Upper lobe of left lung (tissue), 6 donors: ENCODE measurements around the gene KRT3. TPM values are rescaled to one million over a fixed set of nuclear protein-coding genes. Genes with fewer than 3 reads are reported as not detected.

Experiments
- ATAC-seq, 2 donors: fragments of 200-7000 bp; cut with Tn5 transposase; one replicate each; pipeline ENCODE4 v1.9.1; 2022; ENCODE audit warnings: mild to moderate bottlenecking in 2 of 2, moderate library complexity in 2 of 2; ENCODE audit not compliant: low FRiP score in 2 of 2
- DNase-seq, 2 donors: peaks; one replicate each; pipeline ENCODE4 v3.0.0-alpha.2; 2019 to 2020
- H3K27ac ChIP-seq, 4 donors: fragments of 200-600 bp; sonication (generic); one replicate each; pipeline ENCODE4 v1.5.1; 2016 to 2019
- H3K27me3 ChIP-seq, 4 donors: fragments of 200-600 bp; sonication (generic); one replicate each; pipeline ENCODE4 v1.5.1; 2017 to 2019
- H3K36me3 ChIP-seq, 4 donors: fragments of 200-600 bp; sonication (generic); one replicate each; pipeline ENCODE4 v1.5.1; 2016 to 2019
- H3K4me1 ChIP-seq, 4 donors: fragments of 200-600 bp; sonication (generic); one replicate each; pipeline ENCODE4 v1.5.1; 2018 to 2019
- H3K4me3 ChIP-seq, 4 donors: fragments of 200-600 bp; sonication (generic); one replicate each; pipeline ENCODE4 v1.5.1; 2017 to 2019; ENCODE audit warnings: mild to moderate bottlenecking in 2 of 4, moderate library complexity in 1 of 4
- H3K9me3 ChIP-seq, 4 donors: fragments of 200-600 bp; sonication (generic); one replicate each; pipeline ENCODE4 v1.5.1; 2018 to 2019
- EP300 ChIP-seq, 4 donors: sonication (generic); formaldehyde crosslinking; IDR thresholded peaks; one replicate each; pipeline ENCODE4 v1.5.1; 2017; ENCODE audit warnings: antibody characterized with exemption in 4 of 4, control low read depth in 2 of 4
- POLR2A ChIP-seq, 4 donors: fragments of 450-650 bp; IDR thresholded peaks; one replicate each; pipeline ENCODE4 v1.5.1; 2016 to 2017; ENCODE audit warnings: antibody characterized with exemption in 4 of 4, mild to moderate bottlenecking in 2 of 4
- POLR2AphosphoS5 ChIP-seq, 2 donors: sonication (generic); formaldehyde crosslinking; IDR thresholded peaks; one replicate each; pipeline ENCODE4 v1.5.1; 2017; ENCODE audit warnings: antibody characterized with exemption in 2 of 2
- WGBS, 2 donors: methylation state at CpG; one replicate each; pipeline ENCODE4 v1.1.5; 2017 to 2018; 5-methylcytosine and 5-hydroxymethylcytosine counted together
- total RNA-seq, 6 donors: library from RNA; depleted of rRNA in 4 of 6; stranded (reverse); fragments of >200 nt in 4 of 6; gene quantifications; one replicate each; pipeline versions ENCODE4 v1.1.0 to v1.2.1, GENCODE V29; 2016 to 2021
- TF ChIP-seq, protein P1 (sequence below), 6 experiments: fragments of 450-650 bp in 4 of 6; fragments of 200-600 bp in 2 of 6; sonication (generic) in 2 of 6; IDR thresholded peaks; one replicate each; pipeline ENCODE4 v1.5.1; 2016 to 2019; ENCODE audit warnings: antibody characterized with exemption in 6 of 6
- donor health status: DM: no; HTN: no; CAD: no; lungs with moderate emphysema.
- donor health status: DM: no; HTN: yes; CAD: no; lungs with severe emphysema.

The KRT3 gene
- total RNA-seq, 6 donors from 2014 or later: not detected

DNA sequence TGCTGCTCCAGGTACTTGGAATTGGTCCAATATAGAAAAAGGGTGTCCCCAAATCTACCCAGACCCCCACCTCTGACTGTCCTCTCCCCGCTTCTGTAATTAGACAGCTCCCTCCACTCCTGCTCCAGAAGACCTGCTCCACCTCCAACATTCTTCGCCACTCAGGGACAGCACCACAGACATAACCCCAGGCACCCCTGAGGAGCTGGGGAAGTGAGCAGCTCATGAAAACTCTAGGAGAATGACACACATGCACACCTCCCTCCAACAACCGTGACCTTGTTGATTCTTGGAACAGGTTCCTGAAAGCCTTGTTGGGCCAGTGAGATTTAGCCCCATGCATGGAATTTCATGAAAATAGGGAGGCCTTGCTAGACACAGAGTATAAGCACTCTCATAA is 9.8 kb upstream of the KRT3 start:
- TF ChIP-seq, protein P1, sequence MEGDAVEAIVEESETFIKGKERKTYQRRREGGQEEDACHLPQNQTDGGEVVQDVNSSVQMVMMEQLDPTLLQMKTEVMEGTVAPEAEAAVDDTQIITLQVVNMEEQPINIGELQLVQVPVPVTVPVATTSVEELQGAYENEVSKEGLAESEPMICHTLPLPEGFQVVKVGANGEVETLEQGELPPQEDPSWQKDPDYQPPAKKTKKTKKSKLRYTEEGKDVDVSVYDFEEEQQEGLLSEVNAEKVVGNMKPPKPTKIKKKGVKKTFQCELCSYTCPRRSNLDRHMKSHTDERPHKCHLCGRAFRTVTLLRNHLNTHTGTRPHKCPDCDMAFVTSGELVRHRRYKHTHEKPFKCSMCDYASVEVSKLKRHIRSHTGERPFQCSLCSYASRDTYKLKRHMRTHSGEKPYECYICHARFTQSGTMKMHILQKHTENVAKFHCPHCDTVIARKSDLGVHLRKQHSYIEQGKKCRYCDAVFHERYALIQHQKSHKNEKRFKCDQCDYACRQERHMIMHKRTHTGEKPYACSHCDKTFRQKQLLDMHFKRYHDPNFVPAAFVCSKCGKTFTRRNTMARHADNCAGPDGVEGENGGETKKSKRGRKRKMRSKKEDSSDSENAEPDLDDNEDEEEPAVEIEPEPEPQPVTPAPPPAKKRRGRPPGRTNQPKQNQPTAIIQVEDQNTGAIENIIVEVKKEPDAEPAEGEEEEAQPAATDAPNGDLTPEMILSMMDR (IDR thresholded peaks at IDR 0.05): no peak
- TF ChIP-seq POLR2AphosphoS5 (IDR thresholded peaks at IDR 0.05) (no peak), POLR2A (IDR thresholded peaks at IDR 0.05) (no peak), EP300 (IDR thresholded peaks at IDR 0.05) (no peak)
- H3K9me3 ChIP-seq: no peaks in the 10 kb centered on the region
- no peak for ATAC-seq
- H3K27me3 ChIP-seq: peaks cover 0 to 3% (median 0%) of the 10 kb centered on the region in 4 donors
- WGBS, 2 donors: 90 to 100% methylated on average over 3 of the region's 3 CpGs
- no peaks in the 10 kb centered on the region for H3K36me3 ChIP-seq
- H3K27ac ChIP-seq: no peak overlapping the region
- no peak for DNase-seq
- no peak overlapping the region for H3K4me3 ChIP-seq
- H3K4me1 ChIP-seq: peaks cover 0 to 9% (median 3%) of the 10 kb centered on the region in 4 donors

DNA sequence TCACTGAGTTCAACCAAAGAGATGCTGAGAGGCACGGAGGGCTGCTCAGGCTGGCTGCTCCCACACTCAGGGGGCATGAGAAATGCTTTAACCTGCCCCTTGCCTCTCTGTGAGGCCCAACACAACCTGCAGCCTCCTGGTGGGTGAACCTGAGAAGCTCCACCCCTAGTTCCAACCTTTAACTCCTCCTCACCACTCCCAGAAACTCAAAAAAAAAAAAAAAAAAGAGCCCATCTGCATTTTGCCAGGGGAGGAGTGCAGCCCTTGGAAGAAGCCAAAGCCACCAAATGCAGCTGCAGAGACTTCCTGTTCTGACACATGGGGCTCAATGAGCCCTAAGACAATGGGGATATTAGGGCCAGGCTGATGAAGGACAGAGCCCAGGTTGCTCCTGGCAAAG is 9.1 kb upstream of the KRT3 start:
- Histone ChIP-seq H3K9me3 (no peaks in the 10 kb centered on the region), H3K36me3 (no peaks in the 10 kb centered on the region), H3K4me3 (no peak overlapping the region), H3K27me3 (no peaks in the 10 kb centered on the region), H3K4me1 (peaks cover 6 to 17% (median 9%) of the 10 kb centered on the region in 4 donors), H3K27ac (no peak overlapping the region)
- TF ChIP-seq, protein P1 (IDR thresholded peaks at IDR 0.05): no peak
- TF ChIP-seq POLR2AphosphoS5 (IDR thresholded peaks at IDR 0.05): no peak
- no peak for TF ChIP-seq EP300 (IDR thresholded peaks at IDR 0.05)
- DNase-seq: no peak
- ATAC-seq: no peak
- 43 to 59% methylated on average over 1 of the region's 1 CpG for WGBS, 2 donors

GRCh38 chr12:52802442-52802841 is 6.5 kb upstream of the KRT3 start:
- Histone ChIP-seq H3K9me3 (no peaks in the 10 kb centered on the region), H3K27ac (no peak overlapping the region), H3K4me3 (no peak overlapping the region), H3K36me3 (no peaks in the 10 kb centered on the region), H3K27me3 (no peaks in the 10 kb centered on the region), H3K4me1 (peaks cover 6 to 21% (median 16%) of the 10 kb centered on the region in 4 donors)
- no peak for TF ChIP-seq POLR2AphosphoS5 (IDR thresholded peaks at IDR 0.05)
- no peak for TF ChIP-seq EP300 (IDR thresholded peaks at IDR 0.05)
- TF ChIP-seq POLR2A (IDR thresholded peaks at IDR 0.05): no peak
- TF ChIP-seq, protein P1 (IDR thresholded peaks at IDR 0.05): no peak
- ATAC-seq (no peak), DNase-seq (no peak)
- WGBS, 2 donors: 72 to 87% methylated on average over 6 of the region's 6 CpGs

DNA sequence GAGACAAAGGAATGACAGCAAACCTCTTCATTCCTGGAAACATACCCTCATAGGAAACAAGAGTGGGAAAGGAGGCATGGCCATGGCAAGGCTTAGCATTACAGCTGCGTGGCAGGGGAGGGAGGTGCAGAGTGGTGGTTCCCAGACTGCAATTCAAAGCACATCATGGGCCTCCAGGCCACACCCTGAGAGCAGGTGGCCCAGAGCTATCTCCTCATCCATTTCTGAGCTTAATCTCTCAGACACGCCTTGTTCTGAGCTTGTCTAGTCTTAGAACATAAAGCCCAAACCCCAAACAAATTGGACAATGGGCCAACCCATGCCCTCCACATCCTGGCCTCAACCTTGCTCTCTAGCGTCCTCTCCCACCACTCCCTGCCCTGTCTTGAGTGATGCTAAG is 5.9 kb upstream of the KRT3 start:
- Histone ChIP-seq H3K9me3 (no peaks in the 10 kb centered on the region), H3K27ac (no peak overlapping the region), H3K27me3 (no peaks in the 10 kb centered on the region), H3K4me1 (peaks cover 6 to 21% (median 16%) of the 10 kb centered on the region in 4 donors), H3K4me3 (no peak overlapping the region), H3K36me3 (no peaks in the 10 kb centered on the region)
- 59 to 76% methylated on average over 3 of the region's 3 CpGs for WGBS, 2 donors
- DNase-seq: no peak
- no peak for ATAC-seq
- no peak for TF ChIP-seq POLR2AphosphoS5 (IDR thresholded peaks at IDR 0.05)
- TF ChIP-seq POLR2A (IDR thresholded peaks at IDR 0.05): no peak
- TF ChIP-seq, protein P1 (IDR thresholded peaks at IDR 0.05): no peak
- TF ChIP-seq EP300 (IDR thresholded peaks at IDR 0.05): no peak

GRCh38 chr12:52800259-52800917 is 4.5 kb upstream of the KRT3 start:
- peak overlapping the region in 2 of 4 donors; percentile 15 to 53 for H3K27ac ChIP-seq
- ATAC-seq (no peak), DNase-seq (peak in 1 of 2 donors; percentile 32)
- WGBS, 2 donors: 21 to 35% methylated on average over 1 of the region's 1 CpG
- H3K27me3 ChIP-seq: no peaks in the 10 kb centered on the region
- H3K4me3 ChIP-seq: no peak overlapping the region
- H3K9me3 ChIP-seq: no peaks in the 10 kb centered on the region
- H3K4me1 ChIP-seq: peaks cover 6 to 21% (median 16%) of the 10 kb centered on the region in 4 donors
- TF ChIP-seq, protein P1 (IDR thresholded peaks at IDR 0.05): no peak
- TF ChIP-seq POLR2A (IDR thresholded peaks at IDR 0.05): no peak
- TF ChIP-seq POLR2AphosphoS5 (IDR thresholded peaks at IDR 0.05): no peak
- TF ChIP-seq EP300 (IDR thresholded peaks at IDR 0.05): no peak
- no peaks in the 10 kb centered on the region for H3K36me3 ChIP-seq
